Peyer's patch (tissue), 4 donors: ENCODE results near the gene C3orf70.

Source experiments
- POLR2A ChIP-seq, 2 donors: fragments of 450-650 bp; IDR thresholded peaks; one replicate each; pipeline ENCODE4 v1.5.1; 2017; ENCODE audit warnings: antibody characterized with exemption in 2 of 2, mild to moderate bottlenecking in 2 of 2, moderate library complexity in 2 of 2
- TF ChIP-seq, protein P1 (sequence below), 6 experiments: fragments of 450-650 bp in 4 of 6; fragments of 200-600 bp in 2 of 6; sonication (generic) in 1 of 6; IDR thresholded peaks; one replicate each; pipeline ENCODE4 v1.5.1; 2017 to 2019; ENCODE audit warnings: antibody characterized with exemption in 6 of 6, mild to moderate bottlenecking in 3 of 6, moderate library complexity in 1 of 6

DNA sequence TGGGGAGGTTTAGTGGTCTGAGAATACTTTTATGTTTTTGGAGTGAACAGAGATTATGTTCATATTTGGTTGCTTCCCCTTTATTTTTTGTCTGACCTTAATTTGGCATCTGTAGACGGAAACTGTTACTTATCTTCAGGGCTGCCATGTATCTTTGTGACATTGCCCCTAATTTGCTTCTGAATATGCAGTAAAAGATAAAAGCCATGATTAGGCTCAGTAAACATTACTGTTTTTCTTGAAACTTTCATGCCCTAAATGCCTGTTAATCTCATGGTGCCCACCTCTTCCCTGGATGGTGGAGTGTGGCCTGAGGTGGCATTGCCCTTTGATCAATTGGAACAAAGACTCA is 106.7 kb downstream of the C3orf70 start:
- TF ChIP-seq, protein P1, sequence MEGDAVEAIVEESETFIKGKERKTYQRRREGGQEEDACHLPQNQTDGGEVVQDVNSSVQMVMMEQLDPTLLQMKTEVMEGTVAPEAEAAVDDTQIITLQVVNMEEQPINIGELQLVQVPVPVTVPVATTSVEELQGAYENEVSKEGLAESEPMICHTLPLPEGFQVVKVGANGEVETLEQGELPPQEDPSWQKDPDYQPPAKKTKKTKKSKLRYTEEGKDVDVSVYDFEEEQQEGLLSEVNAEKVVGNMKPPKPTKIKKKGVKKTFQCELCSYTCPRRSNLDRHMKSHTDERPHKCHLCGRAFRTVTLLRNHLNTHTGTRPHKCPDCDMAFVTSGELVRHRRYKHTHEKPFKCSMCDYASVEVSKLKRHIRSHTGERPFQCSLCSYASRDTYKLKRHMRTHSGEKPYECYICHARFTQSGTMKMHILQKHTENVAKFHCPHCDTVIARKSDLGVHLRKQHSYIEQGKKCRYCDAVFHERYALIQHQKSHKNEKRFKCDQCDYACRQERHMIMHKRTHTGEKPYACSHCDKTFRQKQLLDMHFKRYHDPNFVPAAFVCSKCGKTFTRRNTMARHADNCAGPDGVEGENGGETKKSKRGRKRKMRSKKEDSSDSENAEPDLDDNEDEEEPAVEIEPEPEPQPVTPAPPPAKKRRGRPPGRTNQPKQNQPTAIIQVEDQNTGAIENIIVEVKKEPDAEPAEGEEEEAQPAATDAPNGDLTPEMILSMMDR (IDR thresholded peaks at IDR 0.05), result no peak
- no peak for TF ChIP-seq POLR2A (IDR thresholded peaks at IDR 0.05)
